ENCODE results near the gene CD302. TPM values are rescaled to one million over a fixed set of nuclear protein-coding genes. Genes with fewer than 3 reads are reported as not detected.

The CD302 gene
- total RNA-seq, 1 donor from 2014 or later: 0.41 TPM

DNA sequence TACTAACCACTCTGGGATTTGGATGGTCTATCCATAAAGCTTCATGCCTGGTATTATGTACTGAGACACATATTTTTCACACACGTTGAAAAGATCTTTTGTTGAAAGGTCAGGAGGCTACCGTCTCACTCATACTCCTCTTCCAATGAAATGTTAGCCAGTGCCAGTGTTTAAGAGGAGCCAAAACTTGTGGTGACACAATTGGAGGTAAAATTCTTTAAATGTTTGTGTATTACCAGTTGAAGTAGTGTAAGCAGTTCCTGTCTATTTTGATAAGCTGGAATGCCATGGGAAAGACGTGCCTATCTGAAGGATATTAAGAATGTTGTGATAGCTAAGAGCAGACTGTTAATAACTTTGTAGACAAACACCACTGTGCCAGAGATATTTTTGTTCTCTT is 53.6 kb downstream of the CD302 start:
- peak overlapping the region; percentile 87 for H3K27ac Mint-ChIP-seq (ENCODE audit: unreplicated experiment)
- H3K9ac ChIP-seq (ENCODE audit: low read length): no peak overlapping the region
- no peaks in the 10 kb centered on the region for H3K9me3 Mint-ChIP-seq (ENCODE audit: unreplicated experiment)
- DNase-seq (ENCODE audit: low read depth) (peak; percentile 62), FAIRE-seq (no peak)
- TF ChIP-seq, protein P1, sequence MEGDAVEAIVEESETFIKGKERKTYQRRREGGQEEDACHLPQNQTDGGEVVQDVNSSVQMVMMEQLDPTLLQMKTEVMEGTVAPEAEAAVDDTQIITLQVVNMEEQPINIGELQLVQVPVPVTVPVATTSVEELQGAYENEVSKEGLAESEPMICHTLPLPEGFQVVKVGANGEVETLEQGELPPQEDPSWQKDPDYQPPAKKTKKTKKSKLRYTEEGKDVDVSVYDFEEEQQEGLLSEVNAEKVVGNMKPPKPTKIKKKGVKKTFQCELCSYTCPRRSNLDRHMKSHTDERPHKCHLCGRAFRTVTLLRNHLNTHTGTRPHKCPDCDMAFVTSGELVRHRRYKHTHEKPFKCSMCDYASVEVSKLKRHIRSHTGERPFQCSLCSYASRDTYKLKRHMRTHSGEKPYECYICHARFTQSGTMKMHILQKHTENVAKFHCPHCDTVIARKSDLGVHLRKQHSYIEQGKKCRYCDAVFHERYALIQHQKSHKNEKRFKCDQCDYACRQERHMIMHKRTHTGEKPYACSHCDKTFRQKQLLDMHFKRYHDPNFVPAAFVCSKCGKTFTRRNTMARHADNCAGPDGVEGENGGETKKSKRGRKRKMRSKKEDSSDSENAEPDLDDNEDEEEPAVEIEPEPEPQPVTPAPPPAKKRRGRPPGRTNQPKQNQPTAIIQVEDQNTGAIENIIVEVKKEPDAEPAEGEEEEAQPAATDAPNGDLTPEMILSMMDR (IDR thresholded peaks at IDR 0.05; ENCODE audit: insufficient read depth, low read depth, low read length): no peak
- TF ChIP-seq EZH2 (IDR thresholded peaks at IDR 0.05; ENCODE audit: insufficient read depth, low read length): no peak
- H3K27me3 Mint-ChIP-seq (ENCODE audit: low read depth, unreplicated experiment): no peaks in the 10 kb centered on the region
- H4K20me1 ChIP-seq (ENCODE audit: insufficient read depth, low read length): peaks cover 75% of the 10 kb centered on the region
- H3K27ac ChIP-seq (ENCODE audit: low read depth, low read length): peak overlapping the region; percentile 68
- peak overlapping the region; percentile 58 for H3K4me2 ChIP-seq (ENCODE audit: low read length)
- H3K9me3 ChIP-seq (ENCODE audit: insufficient read depth, low read depth, low read length): no peaks in the 10 kb centered on the region
- no peaks in the 10 kb centered on the region for H3K27me3 ChIP-seq (ENCODE audit: insufficient read depth, low read length)
- H3K4me3 Mint-ChIP-seq (ENCODE audit: unreplicated experiment): no peak overlapping the region
- H3K4me1 ChIP-seq (ENCODE audit: insufficient read depth, low read length): peaks cover 6% of the 10 kb centered on the region
- H3K36me3 Mint-ChIP-seq (ENCODE audit: low read depth, unreplicated experiment): peaks cover 27% of the 10 kb centered on the region
- peaks cover 17% of the 10 kb centered on the region for H3K4me1 Mint-ChIP-seq (ENCODE audit: low read depth, unreplicated experiment)
- no peak overlapping the region for H3K4me3 ChIP-seq (ENCODE audit: insufficient read depth, low read depth, low read length)
- H3K79me2 ChIP-seq (ENCODE audit: insufficient read depth, low read length): peaks cover 93% of the 10 kb centered on the region
- peaks cover 32% of the 10 kb centered on the region for H3K36me3 ChIP-seq (ENCODE audit: insufficient read depth, low read length)
- no peak overlapping the region for H2AFZ ChIP-seq (ENCODE audit: low read depth, low read length)

DNA sequence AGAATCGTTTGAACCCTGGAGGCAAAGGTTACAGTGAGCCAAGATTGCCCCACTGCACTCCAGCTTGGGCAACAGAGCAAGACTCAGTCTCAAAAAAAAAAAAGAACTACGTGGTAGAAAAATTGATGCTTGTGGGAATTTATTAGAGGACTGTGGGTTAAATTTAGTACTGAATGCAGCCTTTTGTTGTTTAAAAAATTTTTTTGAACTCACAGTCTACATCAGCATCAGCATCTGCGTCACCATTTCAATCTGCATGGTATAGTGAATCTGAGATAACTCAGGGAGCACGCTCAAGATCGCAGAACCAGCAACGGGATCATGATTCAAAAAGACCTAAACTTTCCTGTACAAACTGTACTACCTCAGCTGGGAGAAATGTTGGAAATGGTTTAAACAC is 55.2 kb downstream of the CD302 start:
- no peak overlapping the region for H3K4me3 ChIP-seq (ENCODE audit: insufficient read depth, low read depth, low read length)
- H3K4me2 ChIP-seq (ENCODE audit: low read length): no peak overlapping the region
- H2AFZ ChIP-seq (ENCODE audit: low read depth, low read length): no peak overlapping the region
- no peaks in the 10 kb centered on the region for H3K27me3 Mint-ChIP-seq (ENCODE audit: low read depth, unreplicated experiment)
- H4K20me1 ChIP-seq (ENCODE audit: insufficient read depth, low read length): peaks cover 80% of the 10 kb centered on the region
- H3K36me3 Mint-ChIP-seq (ENCODE audit: low read depth, unreplicated experiment): peaks cover 22% of the 10 kb centered on the region
- peaks cover 23% of the 10 kb centered on the region for H3K4me1 Mint-ChIP-seq (ENCODE audit: low read depth, unreplicated experiment)
- H3K9ac ChIP-seq (ENCODE audit: low read length): no peak overlapping the region
- H3K36me3 ChIP-seq (ENCODE audit: insufficient read depth, low read length): peaks cover 28% of the 10 kb centered on the region
- no peak for DNase-seq (ENCODE audit: low read depth)
- peaks cover 96% of the 10 kb centered on the region for H3K79me2 ChIP-seq (ENCODE audit: insufficient read depth, low read length)
- H3K9me3 ChIP-seq (ENCODE audit: insufficient read depth, low read depth, low read length): no peaks in the 10 kb centered on the region
- H3K27me3 ChIP-seq (ENCODE audit: insufficient read depth, low read length): no peaks in the 10 kb centered on the region
- TF ChIP-seq, protein P1 (IDR thresholded peaks at IDR 0.05; ENCODE audit: insufficient read depth, low read depth, low read length): no peak
- no peak for TF ChIP-seq EZH2 (IDR thresholded peaks at IDR 0.05; ENCODE audit: insufficient read depth, low read length)
- peak overlapping the region; percentile 3 for H3K27ac Mint-ChIP-seq (ENCODE audit: unreplicated experiment)
- no peak overlapping the region for H3K4me3 Mint-ChIP-seq (ENCODE audit: unreplicated experiment)
- FAIRE-seq: peak; percentile 55
- no peaks in the 10 kb centered on the region for H3K9me3 Mint-ChIP-seq (ENCODE audit: unreplicated experiment)
- H3K4me1 ChIP-seq (ENCODE audit: insufficient read depth, low read length): peaks cover 6% of the 10 kb centered on the region
- H3K27ac ChIP-seq (ENCODE audit: low read depth, low read length): no peak overlapping the region

DNA sequence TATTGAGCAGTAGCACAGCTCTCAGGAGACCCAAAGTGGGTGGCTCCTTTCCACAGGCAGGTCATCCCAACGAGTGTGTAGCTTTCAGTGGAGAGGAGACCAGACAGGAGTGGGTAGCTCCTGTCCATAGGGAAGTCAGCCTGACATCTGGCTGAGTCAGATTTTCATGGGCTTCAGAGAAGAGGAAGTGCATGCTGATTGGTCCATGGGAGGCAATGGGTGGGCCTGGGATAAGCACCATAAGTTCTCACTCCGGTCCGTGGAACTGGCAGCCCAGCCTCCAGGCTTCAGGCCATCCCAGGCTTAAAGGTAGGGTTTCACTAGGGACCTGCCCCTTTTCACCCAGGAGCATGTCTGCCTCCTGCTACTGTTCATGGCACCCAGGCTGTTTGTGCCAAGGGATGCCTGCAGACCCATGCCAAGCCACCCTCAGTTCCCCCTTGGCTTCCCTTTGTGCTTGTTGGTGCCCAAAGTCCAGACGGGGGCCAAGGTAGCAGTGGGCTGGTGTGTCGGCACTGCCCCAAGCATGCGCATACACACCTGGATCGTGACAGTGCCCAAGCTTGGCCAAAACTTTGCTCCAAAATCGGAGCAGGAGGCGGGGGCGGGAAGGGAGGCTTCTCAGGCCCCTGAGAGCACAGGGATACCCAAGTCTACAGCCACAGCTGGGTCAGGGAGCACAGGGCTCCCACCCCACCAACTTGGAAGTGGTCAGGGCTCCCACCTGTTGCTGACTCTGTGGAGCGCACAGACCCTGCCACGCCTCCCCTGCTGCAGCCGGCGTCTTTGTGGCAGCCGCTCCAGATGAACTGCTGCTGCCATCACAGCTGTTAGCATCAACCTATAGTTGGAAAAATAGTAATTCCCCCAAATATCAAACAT is 59.3 kb downstream of the CD302 start:
- H3K9me3 Mint-ChIP-seq (ENCODE audit: unreplicated experiment): no peaks in the 10 kb centered on the region
- H3K9ac ChIP-seq (ENCODE audit: low read length): no peak overlapping the region
- TF ChIP-seq, protein P1 (IDR thresholded peaks at IDR 0.05; ENCODE audit: insufficient read depth, low read depth, low read length): no peak
- TF ChIP-seq EZH2 (IDR thresholded peaks at IDR 0.05; ENCODE audit: insufficient read depth, low read length): no peak
- no peaks in the 10 kb centered on the region for H3K27me3 Mint-ChIP-seq (ENCODE audit: low read depth, unreplicated experiment)
- no peak overlapping the region for H3K27ac ChIP-seq (ENCODE audit: low read depth, low read length)
- H3K36me3 ChIP-seq (ENCODE audit: insufficient read depth, low read length): peaks cover 29% of the 10 kb centered on the region
- H3K4me1 ChIP-seq (ENCODE audit: insufficient read depth, low read length): peaks cover 6% of the 10 kb centered on the region
- peaks cover 27% of the 10 kb centered on the region for H3K36me3 Mint-ChIP-seq (ENCODE audit: low read depth, unreplicated experiment)
- no peak overlapping the region for H3K4me3 Mint-ChIP-seq (ENCODE audit: unreplicated experiment)
- peaks cover 93% of the 10 kb centered on the region for H4K20me1 ChIP-seq (ENCODE audit: insufficient read depth, low read length)
- H2AFZ ChIP-seq (ENCODE audit: low read depth, low read length): no peak overlapping the region
- no peaks in the 10 kb centered on the region for H3K27me3 ChIP-seq (ENCODE audit: insufficient read depth, low read length)
- no peaks in the 10 kb centered on the region for H3K9me3 ChIP-seq (ENCODE audit: insufficient read depth, low read depth, low read length)
- peak overlapping the region; percentile 66 for H3K27ac Mint-ChIP-seq (ENCODE audit: unreplicated experiment)
- FAIRE-seq (no peak), DNase-seq (ENCODE audit: low read depth) (no peak)
- H3K4me3 ChIP-seq (ENCODE audit: insufficient read depth, low read depth, low read length): no peak overlapping the region
- peaks cover 34% of the 10 kb centered on the region for H3K4me1 Mint-ChIP-seq (ENCODE audit: low read depth, unreplicated experiment)
- H3K4me2 ChIP-seq (ENCODE audit: low read length): no peak overlapping the region
- H3K79me2 ChIP-seq (ENCODE audit: insufficient read depth, low read length): peaks cover 100% of the 10 kb centered on the region

Measured in astrocyte (in vitro differentiated cells and primary cell).